GM12875 (cell line): ENCODE results near the gene SCARB1.

Source experiments
- H3K4me3 ChIP-seq: one replicate; pipeline ENCODE4 v1.5.1; 2011; ENCODE audit warnings: low read depth, low read length, control low read depth
- CTCF ChIP-seq: IDR thresholded peaks from 2 replicates; pipeline ENCODE4 v1.5.1; 2011; ENCODE audit warnings: low read depth, mild to moderate bottlenecking, control low read depth, inconsistent platforms, low read length, moderate library complexity, borderline replicate concordance; ENCODE audit not compliant: insufficient read depth

The SCARB1 gene

GRCh38 chr12:124817076-124818000 is 46.3 kb downstream of the SCARB1 start:
- TF ChIP-seq CTCF, result no peak
- no peak overlapping the region for H3K4me3 ChIP-seq

GRCh38 chr12:124816295-124816854 is 47.3 kb downstream of the SCARB1 start:
- no peak overlapping the region for H3K4me3 ChIP-seq
- no peak for TF ChIP-seq CTCF

GRCh38 chr12:124814741-124815613 is 48.7 kb downstream of the SCARB1 start:
- no peak overlapping the region for H3K4me3 ChIP-seq
- no peak for TF ChIP-seq CTCF

- no peak overlapping the region for H3K4me3 ChIP-seq
- TF ChIP-seq CTCF, result no peak
Measured at GRCh38 chr12:124813782-124814181, 49.9 kb downstream of the SCARB1 start.

GRCh38 chr12:124812979-124813378 is 50.7 kb downstream of the SCARB1 start:
- no peak for TF ChIP-seq CTCF
- H3K4me3 ChIP-seq, result no peak overlapping the region

- TF ChIP-seq CTCF, result no peak
- H3K4me3 ChIP-seq, result no peak overlapping the region
Measured at GRCh38 chr12:124812356-124812755, 51.3 kb downstream of the SCARB1 start.
